ENCODE measurements around the gene PRKG1. TPM values are rescaled to one million over a fixed set of nuclear protein-coding genes. Genes with fewer than 3 reads are reported as not detected.

PRKG1 gene
- total RNA-seq, 1 donor from 2014 or later, result 17.9 TPM

DNA sequence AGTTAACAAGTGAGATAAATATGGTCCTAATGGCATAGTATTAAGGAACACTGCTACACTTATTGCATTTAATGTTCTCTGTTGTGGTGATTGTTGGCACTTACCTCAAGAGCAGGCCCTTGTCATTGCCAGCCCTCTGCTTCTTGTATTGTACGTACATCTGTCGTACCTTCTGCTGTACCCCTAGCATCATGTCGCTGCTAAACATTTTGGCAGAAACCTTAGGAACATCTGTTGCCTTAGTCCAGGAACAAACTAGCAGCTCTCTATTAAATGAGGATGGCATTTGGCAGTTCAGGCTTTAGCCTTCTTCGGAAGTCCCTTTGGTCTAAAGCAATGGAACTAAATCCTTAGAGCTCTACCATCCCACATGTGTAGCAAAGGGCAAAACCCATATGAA lies 47.6 kb downstream of the PRKG1 start:
- H3K36me3 ChIP-seq, result no peaks in the 10 kb centered on the region
- no peaks in the 10 kb centered on the region for H3K9me3 ChIP-seq
- H3K4me1 ChIP-seq, result peaks cover 17% of the 10 kb centered on the region
- no peak for DNase-seq (ENCODE audit: extremely low spot score in 2 of 2)
- TF ChIP-seq POLR2AphosphoS5 (IDR thresholded peaks at IDR 0.05; ENCODE audit: insufficient read depth in 1 of 2, low read depth in 1 of 2) (no peak), CTCF (IDR thresholded peaks at IDR 0.05) (no peak), POLR2A (IDR thresholded peaks at IDR 0.05) (no peak)
- no peak overlapping the region for H3K27ac ChIP-seq
- intact Hi-C loops (cut with DNase I), result no loop called here
- no peaks in the 10 kb centered on the region for H3K27me3 ChIP-seq
- H3K4me3 ChIP-seq, result no peak overlapping the region

- intact Hi-C loops (cut with DNase I), result no loop called here
- H3K36me3 ChIP-seq, result no peaks in the 10 kb centered on the region
- TF ChIP-seq POLR2AphosphoS5 (IDR thresholded peaks at IDR 0.05; ENCODE audit: insufficient read depth in 1 of 2, low read depth in 1 of 2), result no peak
Measured at GRCh38 chr10:51124852-51125251, 50.6 kb downstream of the PRKG1 start.

GRCh38 chr10:51125518-51125917 lies 51.2 kb downstream of the PRKG1 start:
- TF ChIP-seq CTCF (IDR thresholded peaks at IDR 0.05), result no peak
- DNase-seq (ENCODE audit: extremely low spot score in 2 of 2), result no peak
- no peaks in the 10 kb centered on the region for H3K9me3 ChIP-seq
- no peaks in the 10 kb centered on the region for H3K27me3 ChIP-seq
- H3K27ac ChIP-seq, result no peak overlapping the region
- H3K4me1 ChIP-seq, result no peaks in the 10 kb centered on the region
- no peak overlapping the region for H3K4me3 ChIP-seq
- H3K36me3 ChIP-seq, result no peaks in the 10 kb centered on the region
- intact Hi-C loops (cut with DNase I), result no loop called here

More at GRCh38 chr10:51124852-51125251, 50.6 kb downstream of the PRKG1 start:
- Histone ChIP-seq H3K27me3 (no peaks in the 10 kb centered on the region), H3K27ac (no peak overlapping the region), H3K4me1 (no peaks in the 10 kb centered on the region), H3K4me3 (no peak overlapping the region), H3K9me3 (no peaks in the 10 kb centered on the region)
- DNase-seq (ENCODE audit: extremely low spot score in 2 of 2), result no peak

DNA sequence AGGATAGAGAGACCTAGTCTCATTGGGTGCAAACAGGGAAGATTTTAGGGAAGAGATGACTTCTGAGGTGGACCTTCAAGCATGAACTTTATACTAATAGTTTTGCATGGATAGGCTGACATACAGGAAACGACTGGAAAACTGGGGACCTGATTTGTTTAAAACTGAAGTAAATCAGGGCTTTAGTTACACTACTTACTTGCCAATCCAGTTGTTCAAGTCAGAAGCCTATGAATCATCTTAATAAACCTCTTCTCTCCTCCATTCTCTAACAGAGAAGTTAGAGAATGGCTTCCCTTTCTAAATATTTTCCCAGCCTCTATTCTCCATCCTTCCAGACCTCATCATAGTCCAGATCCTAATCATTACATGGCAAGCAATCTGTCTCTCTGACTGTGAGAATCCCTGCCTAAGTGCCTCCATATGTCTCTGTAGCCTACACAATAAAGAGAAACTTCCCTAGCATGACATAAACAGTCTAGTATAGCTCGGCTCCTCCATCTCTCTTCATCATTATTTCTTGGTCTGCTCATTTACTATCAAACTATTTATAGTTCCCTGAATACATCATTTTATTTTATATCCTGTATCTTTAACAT lies 55.8 kb downstream of the PRKG1 start:
- intact Hi-C loops (cut with DNase I), result no loop called here
- Histone ChIP-seq H3K36me3 (no peaks in the 10 kb centered on the region), H3K27me3 (no peaks in the 10 kb centered on the region), H3K4me3 (no peak overlapping the region), H3K4me1 (no peaks in the 10 kb centered on the region), H3K27ac (no peak overlapping the region), H3K9me3 (no peaks in the 10 kb centered on the region)
- DNase-seq (ENCODE audit: extremely low spot score in 2 of 2), result no peak
- TF ChIP-seq POLR2AphosphoS5 (IDR thresholded peaks at IDR 0.05; ENCODE audit: insufficient read depth in 1 of 2, low read depth in 1 of 2) (no peak), POLR2A (IDR thresholded peaks at IDR 0.05) (no peak), CTCF (IDR thresholded peaks at IDR 0.05) (no peak)

DNA sequence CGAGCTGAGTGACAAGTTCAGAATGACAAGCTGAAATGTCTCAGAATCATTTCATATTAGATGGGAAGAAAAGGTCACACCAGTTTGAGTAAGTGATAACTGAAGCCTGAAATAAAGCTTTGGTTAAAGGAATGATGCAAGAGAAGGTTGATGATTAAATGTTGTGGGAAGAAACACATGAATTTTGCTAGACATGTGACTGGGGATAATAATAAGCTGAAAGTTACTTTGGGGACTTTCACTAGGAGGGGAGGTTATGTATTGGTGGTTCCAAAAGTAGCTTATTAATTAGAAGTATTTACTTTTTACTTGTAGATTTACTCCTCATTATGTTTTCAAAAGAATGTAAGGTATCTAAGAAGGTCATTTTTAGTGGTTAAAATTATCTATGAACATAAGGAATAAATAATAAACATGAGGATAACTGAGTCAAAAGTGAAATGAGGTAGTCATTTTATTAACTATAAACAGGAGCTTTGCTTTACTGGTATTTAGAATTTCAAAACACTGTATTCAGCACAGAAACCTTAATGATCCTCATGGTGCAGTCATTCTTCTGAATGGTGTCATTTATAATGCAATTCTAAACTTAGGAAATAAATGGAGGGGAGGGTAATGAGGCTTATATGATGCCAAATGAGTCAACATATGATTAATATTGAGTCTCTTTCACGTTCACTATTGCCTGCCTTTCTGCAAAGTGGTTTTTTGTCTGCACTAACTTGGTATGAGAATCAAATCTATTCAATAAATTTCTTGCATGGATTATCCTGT lies 63.7 kb downstream of the PRKG1 start:
- no peak for TF ChIP-seq POLR2A (IDR thresholded peaks at IDR 0.05)
- TF ChIP-seq POLR2AphosphoS5 (IDR thresholded peaks at IDR 0.05; ENCODE audit: insufficient read depth in 1 of 2, low read depth in 1 of 2), result no peak
- TF ChIP-seq CTCF (IDR thresholded peaks at IDR 0.05), result no peak
- no peak overlapping the region for H3K27ac ChIP-seq

More for the DNA sequence above, 63.7 kb downstream of the PRKG1 start:
- no peaks in the 10 kb centered on the region for H3K27me3 ChIP-seq
- no peak overlapping the region for H3K4me3 ChIP-seq
- no peaks in the 10 kb centered on the region for H3K9me3 ChIP-seq
- no peak for DNase-seq (ENCODE audit: extremely low spot score in 2 of 2)
- H3K4me1 ChIP-seq, result peaks cover 7% of the 10 kb centered on the region
- H3K36me3 ChIP-seq, result no peaks in the 10 kb centered on the region
- intact Hi-C loops (cut with DNase I), result no loop called here
